HG03159 (cell line): Measurements from ENCODE around the gene FIBCD1.
"Not testable (repeated sequence)": the region's sequence is repeated elsewhere in the genome, so short reads cannot be mapped to it uniquely, and the experiment has no call there.

ENCODE experiments used
- ATAC-seq: cut with Tn5 transposase; IDR thresholded peaks from one replicate; pipeline ENCODE4 v1.9.1; 2021; ENCODE audit warnings: mild to moderate bottlenecking, moderate library complexity; ENCODE audit not compliant: unreplicated experiment

FIBCD1 gene

DNA sequence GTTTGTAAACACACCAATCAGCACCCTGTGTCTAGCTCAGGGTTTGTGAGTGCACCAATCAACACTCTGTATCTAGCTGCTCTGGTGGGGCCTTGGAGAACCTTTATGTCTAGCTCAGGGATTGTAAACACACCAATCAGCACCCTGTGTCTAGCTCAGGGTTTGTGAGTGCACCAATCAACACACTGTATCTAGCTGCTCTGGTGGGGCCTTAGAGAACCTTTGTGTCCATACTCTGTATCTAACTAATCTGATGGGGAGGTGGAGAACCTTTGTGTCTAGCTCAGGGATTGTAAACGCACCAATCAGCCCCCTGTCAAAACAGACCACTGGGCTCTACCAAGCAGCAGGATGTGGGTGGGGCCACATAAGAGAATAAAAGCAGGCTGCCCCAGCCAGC, 28.4 kb downstream of the FIBCD1 start:
- not testable (repeated sequence) for ATAC-seq

DNA sequence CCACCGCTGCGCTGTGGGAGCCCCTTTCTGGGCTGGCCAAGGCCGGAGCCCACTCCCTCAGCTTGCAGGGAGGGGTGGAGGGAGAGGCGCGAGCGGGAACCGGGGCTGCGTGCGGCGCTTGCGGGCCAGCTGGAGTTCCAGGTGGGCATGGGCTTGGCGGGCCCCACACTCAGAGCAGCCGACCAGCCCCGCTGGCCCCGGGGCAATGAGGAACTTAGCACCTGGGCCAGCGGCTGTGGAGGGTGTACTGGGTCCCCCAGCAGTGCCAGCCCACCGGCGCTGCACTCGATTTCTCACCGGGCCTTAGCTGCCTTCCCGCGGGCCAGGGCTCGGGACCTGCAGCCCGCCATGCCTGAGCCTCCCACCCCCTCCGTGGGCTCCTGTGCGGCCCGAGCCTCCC, 29.0 kb downstream of the FIBCD1 start:
- ATAC-seq: not testable (repeated sequence)

DNA sequence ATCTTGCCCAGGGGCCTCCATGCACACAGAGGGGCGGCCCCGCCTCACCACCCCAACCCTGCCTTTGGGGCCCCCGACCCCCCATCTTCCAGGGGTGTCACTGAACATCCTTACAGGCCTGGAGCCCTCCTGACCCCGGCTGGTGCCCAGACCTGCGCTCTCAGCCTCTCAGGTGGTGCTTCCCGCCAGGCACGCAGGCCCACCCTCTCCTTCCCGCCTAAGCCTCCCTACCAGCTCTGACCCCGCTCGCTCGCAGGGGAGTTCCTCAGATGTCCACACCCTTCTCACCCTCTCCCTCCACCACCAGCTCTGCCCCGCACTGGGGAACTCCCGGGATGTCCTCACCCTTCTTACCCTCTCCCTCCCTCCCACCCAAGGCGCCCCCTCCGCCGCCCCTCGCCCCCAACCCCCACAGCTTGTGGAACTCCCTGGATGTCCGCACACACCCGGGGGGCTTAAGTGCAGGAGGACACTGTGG, 30.1 kb downstream of the FIBCD1 start:
- no peak for ATAC-seq

DNA sequence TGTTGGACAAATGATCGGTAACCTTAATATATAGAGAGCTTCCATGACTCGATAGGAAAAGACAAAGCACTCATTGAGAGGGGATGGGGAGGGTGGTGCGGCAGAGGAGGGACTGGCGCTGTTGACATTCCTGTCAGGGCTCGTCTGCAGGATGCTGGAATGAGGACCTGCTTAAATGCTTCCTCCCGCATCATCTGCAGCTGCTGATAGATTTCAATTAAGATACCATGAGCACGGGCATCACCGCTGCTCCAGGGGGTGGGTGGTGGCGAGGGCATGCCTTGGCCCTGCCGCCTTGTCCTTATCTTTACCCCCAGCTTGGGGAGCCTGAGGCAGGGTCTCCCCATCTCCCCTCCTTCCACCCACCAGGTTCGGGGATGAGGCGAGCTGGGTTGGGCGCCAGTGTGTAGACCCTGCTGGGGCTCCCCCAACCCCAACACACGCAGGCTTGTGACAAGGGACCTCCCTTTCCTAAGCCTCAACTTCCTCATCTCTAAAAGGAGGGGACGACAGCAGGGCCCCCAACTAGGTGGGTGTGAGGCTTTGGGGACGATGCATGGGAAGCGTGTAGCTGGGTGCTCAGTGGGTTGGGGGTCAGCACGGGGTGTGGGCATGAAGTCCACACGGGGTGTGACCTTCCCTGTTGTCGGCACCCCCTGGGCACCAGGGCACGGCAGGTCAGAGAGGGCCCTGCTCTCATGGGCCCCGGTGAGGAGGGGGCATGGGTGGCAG, 30.7 kb downstream of the FIBCD1 start:
- no peak for ATAC-seq

DNA sequence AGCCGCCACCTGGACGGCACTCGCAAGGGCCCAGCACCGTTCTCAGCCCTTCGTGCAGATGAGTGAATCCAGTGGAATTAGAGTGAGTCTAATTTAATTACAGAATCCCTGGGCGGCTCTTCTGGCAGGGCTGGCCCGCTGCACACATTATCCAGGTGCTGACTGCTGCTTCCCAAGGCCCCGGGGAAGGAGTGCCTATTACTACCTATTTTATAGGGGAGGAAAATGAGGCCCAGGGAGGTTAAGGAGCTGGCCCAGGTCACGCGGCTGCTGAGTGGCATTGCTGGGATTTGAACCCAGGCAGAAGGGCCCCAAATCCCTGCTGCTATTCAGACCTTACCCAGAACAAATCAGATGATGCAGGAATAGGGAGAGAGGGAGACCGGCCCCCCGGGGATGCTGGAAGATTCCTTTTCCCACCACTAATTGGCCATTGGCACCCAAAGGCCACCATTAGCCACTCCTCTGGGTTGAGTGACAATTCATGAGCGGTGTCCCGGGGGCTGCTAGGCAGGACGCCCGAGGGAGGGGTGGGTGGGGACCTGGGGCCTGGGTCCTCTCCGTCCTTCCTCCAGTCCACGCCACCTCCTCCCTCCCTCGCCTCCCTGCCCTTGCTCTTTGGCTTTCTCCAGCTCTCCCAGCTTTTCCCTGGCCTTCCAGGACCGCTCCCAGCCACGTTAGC, 32.2 kb downstream of the FIBCD1 start:
- no peak for ATAC-seq

DNA sequence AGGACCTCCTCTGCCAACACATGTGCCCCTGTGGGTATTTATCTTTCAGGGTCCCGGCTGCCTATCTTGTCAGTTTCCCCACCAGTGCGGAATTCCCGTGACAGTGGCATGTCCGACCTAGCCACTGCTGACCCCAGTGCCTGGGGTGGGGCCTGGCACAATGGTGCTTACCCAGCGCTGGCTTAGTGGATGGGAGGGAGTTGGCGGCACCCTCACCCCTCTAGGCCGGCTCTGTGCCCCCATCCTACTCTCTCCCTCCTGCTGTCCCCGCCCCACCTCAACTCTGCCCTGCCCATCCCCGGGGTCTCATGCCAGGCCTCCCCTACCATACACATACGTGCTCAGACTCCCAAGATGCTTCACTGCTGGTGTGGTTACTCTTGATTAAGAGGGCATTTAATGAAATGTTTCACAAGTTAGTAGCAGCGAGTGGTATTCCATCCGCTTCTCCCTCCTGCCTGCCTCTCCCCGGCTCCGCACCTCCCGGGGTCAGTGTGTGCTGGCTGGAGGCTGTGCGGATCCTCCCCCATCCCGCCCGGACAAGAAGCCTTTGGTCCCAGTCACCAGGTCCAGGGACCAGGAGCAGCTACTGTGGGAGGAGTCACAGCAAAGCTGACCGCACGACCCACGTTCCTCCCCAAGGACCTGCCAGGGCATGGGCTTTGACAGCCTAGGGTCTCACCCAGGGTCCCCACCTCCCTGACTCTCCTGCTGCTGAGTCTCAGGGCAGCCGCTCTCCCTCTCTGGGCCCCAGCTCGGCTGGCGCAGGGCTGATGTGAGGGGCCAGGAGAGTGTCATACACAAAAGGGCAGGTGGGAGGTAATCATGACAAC, 32.9 kb downstream of the FIBCD1 start:
- no peak for ATAC-seq

DNA sequence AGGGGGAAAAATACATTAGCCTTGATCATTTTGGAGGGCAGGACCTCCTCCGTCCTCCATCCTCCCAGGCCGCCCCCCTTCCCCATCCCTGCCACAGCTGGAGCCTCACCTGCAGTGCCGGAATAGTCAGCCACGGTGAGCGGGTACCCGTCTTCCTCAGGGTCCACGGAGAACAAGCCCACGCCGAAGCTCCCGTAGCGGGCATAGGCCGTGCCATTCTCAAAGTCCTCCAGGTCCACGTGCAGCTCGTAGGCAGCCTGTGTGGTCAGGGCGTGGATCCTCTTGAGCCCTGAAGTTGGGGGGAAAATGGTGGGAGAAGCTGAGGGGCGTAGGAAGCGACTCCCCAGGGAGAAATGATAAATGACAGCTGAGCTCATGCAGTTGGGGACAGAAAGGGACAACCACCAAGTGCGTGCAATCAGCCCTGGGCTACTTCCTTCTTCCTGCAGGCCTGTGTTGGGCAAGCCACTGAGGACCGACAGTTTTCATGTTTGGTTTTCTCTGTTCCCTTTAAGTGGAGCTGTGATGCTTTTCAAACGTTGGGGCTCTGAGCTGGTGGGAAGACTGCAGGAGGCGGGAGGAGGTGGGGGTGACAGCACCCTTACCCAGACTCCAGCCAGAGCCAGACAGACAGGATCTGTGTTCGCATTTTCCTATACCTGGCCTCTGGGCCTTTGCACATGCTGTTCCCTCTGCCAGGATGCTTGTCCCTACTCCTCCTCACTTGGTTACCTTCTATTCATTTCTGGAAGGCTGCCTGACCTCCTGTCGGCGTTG, 33.7 kb downstream of the FIBCD1 start:
- ATAC-seq: no peak

DNA sequence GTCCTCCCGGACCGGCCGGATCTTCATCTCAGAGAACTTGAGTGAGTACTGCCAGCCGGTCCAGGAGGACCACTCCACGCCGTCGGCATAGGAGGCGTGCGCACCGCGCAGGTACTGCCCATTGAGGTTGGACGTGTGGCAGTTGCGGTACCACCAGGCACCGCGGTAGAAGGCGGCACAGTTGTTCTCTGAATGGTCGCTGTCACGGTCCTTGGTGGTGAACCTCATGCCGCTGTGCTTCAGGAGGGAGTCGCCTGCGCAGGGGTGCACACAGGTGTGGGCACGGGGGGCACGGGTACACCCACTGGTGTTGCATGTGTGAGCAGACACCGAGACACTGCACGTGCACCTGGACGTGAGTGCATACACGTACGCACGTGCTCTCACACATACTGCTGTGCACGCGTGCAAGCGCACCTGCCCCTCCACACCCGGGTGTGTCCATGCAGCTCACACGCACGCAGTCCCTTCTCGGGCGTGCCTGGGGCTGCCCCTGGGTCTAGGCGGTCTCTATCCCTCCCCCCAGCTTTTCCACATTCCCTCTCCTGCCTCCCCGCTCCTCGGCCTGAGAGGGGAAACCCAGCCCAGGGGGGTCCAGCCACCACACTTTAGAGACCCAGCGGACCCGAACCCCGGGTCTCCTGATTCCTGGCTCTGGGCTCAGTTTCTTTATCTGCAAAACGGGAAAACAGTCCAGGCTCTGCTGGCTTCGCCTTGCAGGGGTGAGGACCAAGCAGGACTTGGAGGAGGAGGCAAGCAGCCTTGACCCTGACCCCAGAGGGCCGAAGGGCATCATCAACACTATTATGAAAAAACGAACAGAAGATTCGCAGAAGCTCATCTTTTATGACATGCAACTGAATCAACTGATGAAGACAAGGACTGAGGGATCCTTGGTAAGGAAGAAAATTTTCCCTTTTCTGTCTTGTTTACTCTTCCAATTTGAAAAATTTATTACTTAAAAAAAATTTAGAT, 34.7 kb downstream of the FIBCD1 start:
- no peak for ATAC-seq

DNA sequence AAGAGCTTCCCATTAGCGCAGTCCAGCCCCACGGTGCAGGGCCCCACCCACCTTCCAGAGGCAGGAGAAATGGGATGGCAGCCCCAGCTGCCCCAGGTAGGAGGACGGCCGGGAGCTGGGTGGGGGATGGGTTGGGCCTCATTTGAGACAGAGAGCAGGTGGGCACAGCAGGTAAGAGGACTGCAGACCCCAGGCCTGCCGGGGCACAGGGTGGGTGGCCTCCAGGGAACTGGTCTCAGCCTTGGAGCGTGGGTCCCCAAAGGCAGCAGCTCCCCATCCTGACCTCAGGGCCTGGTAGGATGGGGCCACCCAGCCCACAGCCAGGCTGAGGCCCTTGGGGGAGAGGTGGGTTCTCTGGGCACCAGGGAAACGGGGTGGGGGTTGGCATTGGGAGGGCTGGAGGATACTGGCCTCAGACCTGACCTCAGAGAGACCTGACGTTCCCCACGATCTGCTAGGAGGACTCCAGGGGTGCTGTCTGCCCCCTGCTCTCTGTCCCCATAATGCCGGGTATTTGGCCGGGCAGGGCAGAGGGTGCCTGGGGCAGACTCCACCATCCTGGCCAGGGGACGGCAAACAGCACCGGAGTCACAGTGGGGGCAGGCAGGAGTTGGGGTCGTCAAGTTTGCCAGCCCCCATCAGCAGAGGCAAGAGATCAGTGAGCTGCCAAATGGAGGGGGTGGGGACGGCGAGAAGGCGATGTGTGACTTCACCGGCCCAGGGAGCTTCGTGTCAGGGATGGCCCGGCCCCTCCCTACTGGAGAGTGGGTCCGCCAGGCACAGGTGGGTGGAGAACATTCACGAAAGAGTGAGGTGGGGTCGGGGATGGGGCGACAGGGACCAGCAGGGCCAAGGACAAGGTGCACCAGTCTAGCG, 35.6 kb downstream of the FIBCD1 start:
- no peak for ATAC-seq

DNA sequence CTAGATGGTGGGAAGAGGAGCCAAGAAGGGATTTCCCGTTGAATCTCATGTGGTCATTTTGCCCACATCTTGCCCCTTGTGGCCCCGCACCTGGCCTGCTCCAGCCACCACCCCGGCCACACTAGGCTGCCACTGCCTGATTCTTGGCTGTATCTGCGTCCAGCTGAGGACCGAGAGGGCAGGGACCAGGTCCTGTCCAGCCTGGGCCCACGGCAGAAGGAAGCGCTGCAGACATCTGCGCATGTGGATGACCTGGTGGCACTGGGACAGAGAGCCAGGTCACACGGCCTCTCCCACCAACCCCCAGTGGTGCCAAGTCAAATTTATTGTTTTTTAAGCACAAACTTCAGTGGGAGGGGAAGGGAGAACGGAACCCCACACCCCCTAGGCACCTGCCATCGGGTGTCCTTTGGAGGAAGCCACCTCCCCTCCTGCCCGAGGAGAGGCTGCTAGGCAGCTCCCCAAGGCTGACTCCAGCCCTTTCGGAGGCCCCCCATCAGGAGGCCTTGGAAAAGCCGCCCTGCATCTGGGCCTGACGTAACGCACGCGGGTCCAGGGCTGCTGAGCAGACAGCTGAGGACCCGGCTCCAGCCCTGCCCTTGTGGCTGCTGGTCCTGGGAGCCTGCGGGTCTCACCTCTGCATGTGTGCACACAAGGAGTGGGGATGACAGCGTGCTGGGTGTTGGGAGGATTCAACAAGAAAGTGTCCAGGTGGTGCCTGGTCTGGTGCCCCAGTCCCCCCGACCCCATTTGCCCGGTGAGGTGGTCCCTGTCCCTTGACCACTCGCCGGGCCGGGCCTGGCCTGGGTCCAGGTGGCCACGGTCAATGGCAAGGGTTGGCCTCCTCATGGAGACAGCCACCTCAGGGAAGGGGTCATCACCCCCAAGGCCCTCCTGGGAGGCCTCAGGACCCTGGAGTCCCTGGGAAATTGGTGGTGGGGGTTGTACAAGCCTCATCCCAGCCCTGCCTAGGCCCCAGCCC, 36.6 kb downstream of the FIBCD1 start:
- no peak for ATAC-seq

DNA sequence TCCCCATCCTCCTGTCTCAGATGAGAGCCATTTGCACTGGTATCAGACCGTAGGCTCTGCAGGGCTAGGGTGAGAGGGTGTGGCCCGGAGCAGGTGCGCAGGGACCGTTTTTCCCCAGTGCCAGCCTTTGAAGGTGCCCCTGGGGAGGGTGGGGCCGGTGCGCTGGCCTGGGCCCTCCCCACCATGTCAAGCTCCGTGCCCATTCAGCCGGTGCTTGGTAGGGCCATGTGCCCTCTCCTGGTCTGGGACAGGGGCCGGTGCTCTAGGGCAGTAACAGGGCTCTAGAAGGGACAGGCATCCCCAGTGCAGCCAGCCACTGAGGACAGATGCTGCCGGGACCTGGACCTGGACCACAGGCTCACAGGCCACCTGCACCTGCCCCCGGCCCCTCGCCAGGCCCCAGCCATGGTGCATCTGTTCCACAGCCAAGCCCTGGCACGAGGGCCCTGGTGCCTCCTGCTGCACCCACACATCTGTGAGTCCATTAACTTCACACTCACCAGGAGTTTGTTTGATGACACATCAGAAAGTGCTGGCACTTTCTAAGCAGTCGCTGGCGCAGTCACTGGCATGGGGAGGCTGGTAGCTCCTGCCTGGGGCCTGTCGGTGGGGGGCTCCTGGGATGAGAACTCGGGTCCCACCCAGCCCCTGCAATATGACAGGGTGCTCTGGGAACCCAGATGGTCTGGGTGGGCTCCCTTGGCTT, 37.4 kb downstream of the FIBCD1 start:
- ATAC-seq: no peak

DNA sequence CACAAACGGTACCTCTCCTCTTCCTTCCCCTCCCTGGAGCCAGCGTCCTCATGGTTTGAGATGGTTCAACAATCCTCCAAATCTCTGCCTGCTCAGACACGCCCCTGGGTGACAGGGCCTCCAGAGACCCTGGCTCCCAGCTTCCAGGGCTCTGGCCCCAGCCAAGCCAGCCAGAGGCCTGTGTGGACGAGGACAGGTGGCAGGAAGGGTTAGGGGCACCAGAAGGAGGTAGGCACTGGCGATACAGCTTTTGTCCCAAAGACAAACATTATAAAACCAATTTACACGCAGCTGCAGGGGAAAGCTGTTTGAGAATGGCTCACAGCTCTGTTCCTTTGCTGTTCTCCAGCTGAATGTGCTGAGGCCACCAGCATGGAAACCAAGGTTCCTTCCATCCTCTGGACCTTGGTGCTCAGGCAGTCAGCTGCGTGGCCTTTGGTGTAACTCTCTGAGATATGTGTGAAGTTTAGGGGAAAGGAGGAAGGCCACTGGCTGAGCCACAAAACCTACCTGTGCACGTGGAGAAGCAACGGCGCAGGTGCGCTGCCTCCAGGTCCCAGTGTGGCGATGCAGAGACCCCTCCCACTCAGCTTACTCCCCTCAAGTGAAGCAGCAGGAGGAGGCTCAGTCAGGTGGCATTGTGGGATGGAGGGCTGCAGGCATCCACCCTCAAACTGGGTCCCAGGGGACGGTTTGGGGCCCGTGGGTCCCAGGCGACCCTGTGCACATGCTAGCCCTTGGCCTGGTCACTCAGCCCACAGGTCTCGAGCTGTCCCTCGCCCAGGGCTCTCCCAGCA, 38.1 kb downstream of the FIBCD1 start:
- ATAC-seq: no peak

DNA sequence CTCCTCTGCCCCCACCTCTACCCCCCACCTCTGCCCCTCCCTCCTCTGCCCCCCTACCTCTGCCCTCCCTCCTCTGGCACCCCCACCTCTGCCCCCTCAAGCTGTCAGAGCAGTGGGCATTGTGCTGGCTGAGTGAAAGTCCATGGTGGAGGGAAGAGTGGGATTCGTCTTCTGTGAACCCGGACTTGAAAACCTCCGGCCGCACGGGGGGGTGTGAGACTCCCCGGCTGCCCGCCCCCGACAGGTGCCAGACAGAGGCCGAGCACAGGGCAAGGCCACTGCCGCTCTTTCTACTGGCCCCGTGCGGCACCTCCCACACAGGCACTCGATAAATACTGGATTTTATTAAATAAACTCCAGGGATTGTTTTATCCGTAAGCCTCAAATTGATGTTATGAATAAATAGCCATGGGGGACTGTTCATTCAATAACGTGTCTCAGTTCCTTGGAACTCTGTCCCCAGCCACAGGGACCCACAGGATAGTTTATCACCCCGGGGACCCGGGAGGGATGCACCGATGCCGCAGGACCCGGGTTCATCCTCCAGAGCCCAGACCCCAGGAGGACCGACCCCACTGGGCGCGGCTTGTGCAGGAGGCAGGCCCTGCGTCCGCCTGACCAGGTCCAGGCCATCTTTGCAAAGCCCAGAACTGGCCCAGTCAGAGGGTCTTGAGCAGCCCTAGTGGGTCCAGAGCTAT, 39.8 kb downstream of the FIBCD1 start:
- no peak for ATAC-seq

DNA sequence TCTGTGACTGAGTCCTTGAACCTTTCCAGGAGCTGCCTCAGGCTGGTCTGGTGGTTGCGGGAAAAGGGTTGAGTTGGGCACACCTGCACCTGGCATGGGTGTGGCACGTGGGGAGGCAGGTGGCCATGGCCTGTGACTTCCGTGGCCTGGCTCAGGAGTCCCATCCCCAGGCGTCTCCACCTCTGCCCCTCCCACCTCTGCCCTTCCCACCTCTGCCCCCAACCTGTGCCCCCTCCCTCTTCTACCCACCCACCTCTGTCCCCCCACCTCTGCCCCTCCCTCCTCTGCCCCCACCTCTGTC, 40.5 kb downstream of the FIBCD1 start:
- ATAC-seq: no peak

DNA sequence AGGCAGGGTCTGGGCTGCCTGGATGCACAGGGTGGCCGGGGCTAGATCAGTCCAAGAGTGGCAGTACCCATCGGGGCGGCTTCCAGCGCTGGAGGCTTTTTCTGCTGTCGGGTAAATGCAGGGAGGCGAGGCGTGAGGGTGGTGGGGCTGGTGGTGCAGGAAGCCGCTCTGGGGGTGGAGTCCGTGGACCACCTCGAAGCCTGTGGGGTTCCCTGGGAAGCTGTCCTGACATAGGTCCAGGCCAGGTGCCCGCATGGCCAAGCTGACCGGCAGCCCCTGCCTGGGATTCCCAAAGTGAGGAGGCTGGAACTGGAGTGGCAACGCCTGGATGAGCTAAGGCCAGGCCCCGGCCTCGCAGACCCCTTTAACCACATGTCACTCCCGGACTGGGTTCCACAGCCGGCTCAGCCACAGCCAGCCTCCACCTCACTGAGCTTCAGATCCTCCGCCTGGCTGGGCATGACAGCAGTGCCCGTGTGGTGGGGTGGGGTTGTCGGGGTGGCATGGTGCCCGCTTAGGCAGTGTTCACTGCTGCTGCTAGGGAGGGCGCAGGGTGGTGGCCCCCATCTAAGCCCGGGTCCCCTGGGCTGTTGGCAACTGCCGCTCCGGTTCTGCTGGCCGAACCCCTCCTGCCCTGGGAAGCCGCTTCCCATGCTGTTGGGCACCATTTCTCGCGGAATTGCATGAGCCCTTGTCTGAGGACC, 41.0 kb downstream of the FIBCD1 start:
- no peak for ATAC-seq
